ENCODE measurements around the gene ANXA11.

DNA sequence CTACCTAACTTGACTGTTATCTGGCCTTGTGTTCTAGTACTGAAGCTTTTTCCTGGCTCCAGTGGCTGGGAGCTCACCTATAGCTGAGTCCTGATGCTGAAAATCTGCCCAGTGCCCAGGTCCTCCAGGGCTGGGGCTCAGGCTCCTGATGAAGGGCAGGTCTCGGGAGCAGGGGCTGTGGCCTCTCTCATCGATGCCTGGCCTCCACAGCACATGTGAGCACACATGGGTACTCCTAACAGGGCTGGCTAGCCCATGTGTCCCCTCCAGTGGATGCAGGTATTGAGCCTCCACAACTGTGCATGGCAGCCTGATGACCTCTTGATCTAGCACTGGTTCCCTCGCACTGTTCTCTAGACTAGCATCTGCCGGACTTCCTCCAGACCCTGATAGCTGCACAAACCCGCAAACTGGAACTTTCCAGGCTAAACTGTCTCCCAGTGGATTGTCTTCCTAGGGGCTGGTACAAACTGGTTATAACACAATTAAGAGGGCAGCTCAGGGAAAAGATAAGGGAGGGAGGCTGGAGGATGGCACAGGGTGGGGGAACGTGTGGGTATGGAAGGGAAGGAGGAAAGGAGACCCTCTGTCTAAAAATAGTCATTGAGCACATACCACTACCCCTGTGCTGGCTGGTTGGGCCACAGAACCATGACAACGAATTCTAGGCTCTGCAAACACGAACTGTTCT, 37.7 kb downstream of the ANXA11 start:
- TF ChIP-seq, protein P1, sequence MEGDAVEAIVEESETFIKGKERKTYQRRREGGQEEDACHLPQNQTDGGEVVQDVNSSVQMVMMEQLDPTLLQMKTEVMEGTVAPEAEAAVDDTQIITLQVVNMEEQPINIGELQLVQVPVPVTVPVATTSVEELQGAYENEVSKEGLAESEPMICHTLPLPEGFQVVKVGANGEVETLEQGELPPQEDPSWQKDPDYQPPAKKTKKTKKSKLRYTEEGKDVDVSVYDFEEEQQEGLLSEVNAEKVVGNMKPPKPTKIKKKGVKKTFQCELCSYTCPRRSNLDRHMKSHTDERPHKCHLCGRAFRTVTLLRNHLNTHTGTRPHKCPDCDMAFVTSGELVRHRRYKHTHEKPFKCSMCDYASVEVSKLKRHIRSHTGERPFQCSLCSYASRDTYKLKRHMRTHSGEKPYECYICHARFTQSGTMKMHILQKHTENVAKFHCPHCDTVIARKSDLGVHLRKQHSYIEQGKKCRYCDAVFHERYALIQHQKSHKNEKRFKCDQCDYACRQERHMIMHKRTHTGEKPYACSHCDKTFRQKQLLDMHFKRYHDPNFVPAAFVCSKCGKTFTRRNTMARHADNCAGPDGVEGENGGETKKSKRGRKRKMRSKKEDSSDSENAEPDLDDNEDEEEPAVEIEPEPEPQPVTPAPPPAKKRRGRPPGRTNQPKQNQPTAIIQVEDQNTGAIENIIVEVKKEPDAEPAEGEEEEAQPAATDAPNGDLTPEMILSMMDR (IDR thresholded peaks at IDR 0.05), result no peak
- no peak for TF ChIP-seq POLR2A (IDR thresholded peaks at IDR 0.05)

Data from thyroid gland (tissue), 4 donors.